GM21528 (cell line): ENCODE data around the gene BABAM1.

Experiments used
- ATAC-seq: cut with Tn5 transposase; IDR thresholded peaks from one replicate; pipeline ENCODE4 v1.9.1; 2021; ENCODE audit warnings: mild to moderate bottlenecking, moderate library complexity; ENCODE audit not compliant: unreplicated experiment, low FRiP score

The BABAM1 gene

GRCh38 chr19:17300992-17301619 is 33.9 kb downstream of the BABAM1 start:
- no peak for ATAC-seq

GRCh38 chr19:17302391-17303166 is 35.3 kb downstream of the BABAM1 start:
- ATAC-seq = no peak

GRCh38 chr19:17303167-17303939 is 36.1 kb downstream of the BABAM1 start, which contains the start of gene ABHD8:
ABHD8 (minus strand) TSS chr19:17303425; CDS start chr19:17301616, 1,809 bp downstream.
- ATAC-seq = peak; percentile 50

GRCh38 chr19:17303940-17304267 is 36.7 kb downstream of the BABAM1 start:
- ATAC-seq = no peak

GRCh38 chr19:17304386-17305215 is 37.4 kb downstream of the BABAM1 start:
- ATAC-seq = no peak

GRCh38 chr19:17305216-17305516 is 37.9 kb downstream of the BABAM1 start:
- ATAC-seq = no peak

GRCh38 chr19:17305517-17306284 is 38.5 kb downstream of the BABAM1 start, which contains the start of gene MRPL34:
MRPL34 (plus strand) TSS chr19:17305872; CDS start chr19:17305893, 21 bp downstream.
- peak; percentile 52 for ATAC-seq

- ATAC-seq = no peak
Measured at GRCh38 chr19:17306285-17306714, 39.1 kb downstream of the BABAM1 start.

- no peak for ATAC-seq
Measured at GRCh38 chr19:17307876-17308377, 40.7 kb downstream of the BABAM1 start.

- ATAC-seq = peak; percentile 62
Measured at GRCh38 chr19:17309198-17309964, 42.1 kb downstream of the BABAM1 start, which contains the start of gene DDA1. DDA1 (plus strand) TSS chr19:17309563; CDS start chr19:17309655, 92 bp downstream.

- no peak for ATAC-seq
Measured at GRCh38 chr19:17309965-17310461, 42.8 kb downstream of the BABAM1 start.

- no peak for ATAC-seq
Measured at GRCh38 chr19:17311455-17312188, 44.4 kb downstream of the BABAM1 start.

- no peak for ATAC-seq
Measured at GRCh38 chr19:17312189-17313113, 45.2 kb downstream of the BABAM1 start.

- no peak for ATAC-seq
Measured at GRCh38 chr19:17314007-17314593, 46.9 kb downstream of the BABAM1 start.

- ATAC-seq = no peak
Measured at GRCh38 chr19:17318966-17319365, 51.7 kb downstream of the BABAM1 start.

- ATAC-seq = no peak
Measured at GRCh38 chr19:17319473-17320238, 52.4 kb downstream of the BABAM1 start.
